Thyroid gland (tissue), 4 donors: ENCODE data around the gene FECH.

ENCODE experiments used
- POLR2A ChIP-seq, 2 donors: fragments of 450-650 bp; IDR thresholded peaks; one replicate each; pipeline ENCODE4 v1.6.1; 2017; ENCODE audit warnings: antibody characterized with exemption in 2 of 2, mild to moderate bottlenecking in 2 of 2, moderate library complexity in 1 of 2
- TF ChIP-seq, protein P1 (sequence below), 6 experiments: fragments of 200-600 bp in 3 of 6; fragments of 450-650 bp in 3 of 6; sonication (generic) in 3 of 6; IDR thresholded peaks; one replicate each; pipeline ENCODE4 v1.5.1; 2016 to 2019; ENCODE audit warnings: antibody characterized with exemption in 6 of 6, mild to moderate bottlenecking in 2 of 6, inconsistent platforms in 1 of 6, moderate library complexity in 1 of 6

DNA sequence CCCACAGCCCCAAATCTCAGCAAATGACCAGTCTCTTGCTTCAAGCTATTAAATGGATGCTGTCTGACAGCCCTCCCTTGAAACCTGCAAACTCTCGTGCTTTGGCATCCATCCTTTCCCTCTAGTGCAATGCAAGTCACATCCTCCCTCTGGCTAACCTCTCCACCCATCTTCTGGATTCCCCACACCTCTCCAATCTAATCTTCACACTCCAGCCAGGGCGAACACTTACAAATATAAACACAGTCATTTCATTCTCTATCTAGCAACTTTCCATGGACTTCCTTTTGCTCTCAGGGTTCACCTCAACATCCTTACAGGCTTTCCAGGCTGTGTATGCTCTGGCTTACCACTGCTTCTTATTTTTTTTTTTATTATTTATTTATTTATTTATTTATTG lies 45.2 kb upstream of the FECH start:
- TF ChIP-seq, protein P1, sequence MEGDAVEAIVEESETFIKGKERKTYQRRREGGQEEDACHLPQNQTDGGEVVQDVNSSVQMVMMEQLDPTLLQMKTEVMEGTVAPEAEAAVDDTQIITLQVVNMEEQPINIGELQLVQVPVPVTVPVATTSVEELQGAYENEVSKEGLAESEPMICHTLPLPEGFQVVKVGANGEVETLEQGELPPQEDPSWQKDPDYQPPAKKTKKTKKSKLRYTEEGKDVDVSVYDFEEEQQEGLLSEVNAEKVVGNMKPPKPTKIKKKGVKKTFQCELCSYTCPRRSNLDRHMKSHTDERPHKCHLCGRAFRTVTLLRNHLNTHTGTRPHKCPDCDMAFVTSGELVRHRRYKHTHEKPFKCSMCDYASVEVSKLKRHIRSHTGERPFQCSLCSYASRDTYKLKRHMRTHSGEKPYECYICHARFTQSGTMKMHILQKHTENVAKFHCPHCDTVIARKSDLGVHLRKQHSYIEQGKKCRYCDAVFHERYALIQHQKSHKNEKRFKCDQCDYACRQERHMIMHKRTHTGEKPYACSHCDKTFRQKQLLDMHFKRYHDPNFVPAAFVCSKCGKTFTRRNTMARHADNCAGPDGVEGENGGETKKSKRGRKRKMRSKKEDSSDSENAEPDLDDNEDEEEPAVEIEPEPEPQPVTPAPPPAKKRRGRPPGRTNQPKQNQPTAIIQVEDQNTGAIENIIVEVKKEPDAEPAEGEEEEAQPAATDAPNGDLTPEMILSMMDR (IDR thresholded peaks at IDR 0.05): no peak
- no peak for TF ChIP-seq POLR2A (IDR thresholded peaks at IDR 0.05)
